ENCODE results near the gene THY1.

DNA sequence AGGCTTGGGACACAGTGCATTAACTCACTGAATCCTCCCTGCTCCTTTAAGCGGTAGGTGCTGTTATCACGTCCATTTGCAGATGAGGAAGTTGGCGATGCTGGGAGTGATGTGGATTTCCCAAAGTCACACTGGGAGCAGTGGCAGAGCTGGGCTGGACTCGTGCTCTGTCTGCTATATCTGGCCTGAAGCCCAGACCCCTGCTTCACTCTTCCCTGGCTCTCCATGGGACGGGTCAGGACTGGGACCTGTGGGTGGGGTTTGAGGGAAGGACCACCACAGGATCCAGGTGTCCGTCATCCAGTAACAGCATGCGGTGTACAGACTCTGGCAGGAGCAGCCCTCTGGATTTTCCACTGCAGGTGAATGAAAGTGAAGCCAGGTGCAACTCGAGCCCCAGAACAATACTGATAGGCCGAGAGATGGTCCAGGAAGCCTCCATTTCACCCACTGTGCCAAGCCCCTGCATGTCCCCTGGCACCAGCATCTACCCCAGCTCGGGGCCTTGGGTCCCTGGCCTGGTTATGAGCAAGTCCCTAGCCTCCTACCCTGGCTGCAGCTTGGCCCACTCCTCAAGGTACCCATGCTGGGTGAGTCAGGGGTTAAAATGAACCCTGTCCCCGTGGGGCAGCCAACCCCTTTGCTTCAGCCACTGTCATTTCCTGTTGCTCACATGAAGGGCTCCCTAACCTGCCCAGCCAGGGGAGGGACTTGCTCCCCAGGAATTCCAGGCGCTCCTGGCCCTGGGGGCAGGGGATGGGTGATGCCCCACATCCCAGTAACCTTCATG is 45.7 kb downstream of the THY1 start:
- TF ChIP-seq RAD21 (IDR thresholded peaks at IDR 0.05; ENCODE audit: low read depth) (no peak), TCF7L2 (IDR thresholded peaks at IDR 0.05; ENCODE audit: borderline replicate concordance, extremely low read depth, insufficient read depth, insufficient read length) (no peak), ZFX (IDR thresholded peaks at IDR 0.05) (no peak), POLR2A (IDR thresholded peaks at IDR 0.05; ENCODE audit: borderline replicate concordance, extremely low read depth, insufficient read depth, insufficient read length) (no peak), MAX (IDR thresholded peaks at IDR 0.05) (no peak), CBX3 (IDR thresholded peaks at IDR 0.05; ENCODE audit: low read depth) (no peak), YY1 (IDR thresholded peaks at IDR 0.05; ENCODE audit: extremely low read depth, insufficient replicate concordance, low read depth, low read length) (no peak), EZH2 (IDR thresholded peaks at IDR 0.05) (no peak), ATF3 (IDR thresholded peaks at IDR 0.05) (no peak)
- TF ChIP-seq, protein P1, sequence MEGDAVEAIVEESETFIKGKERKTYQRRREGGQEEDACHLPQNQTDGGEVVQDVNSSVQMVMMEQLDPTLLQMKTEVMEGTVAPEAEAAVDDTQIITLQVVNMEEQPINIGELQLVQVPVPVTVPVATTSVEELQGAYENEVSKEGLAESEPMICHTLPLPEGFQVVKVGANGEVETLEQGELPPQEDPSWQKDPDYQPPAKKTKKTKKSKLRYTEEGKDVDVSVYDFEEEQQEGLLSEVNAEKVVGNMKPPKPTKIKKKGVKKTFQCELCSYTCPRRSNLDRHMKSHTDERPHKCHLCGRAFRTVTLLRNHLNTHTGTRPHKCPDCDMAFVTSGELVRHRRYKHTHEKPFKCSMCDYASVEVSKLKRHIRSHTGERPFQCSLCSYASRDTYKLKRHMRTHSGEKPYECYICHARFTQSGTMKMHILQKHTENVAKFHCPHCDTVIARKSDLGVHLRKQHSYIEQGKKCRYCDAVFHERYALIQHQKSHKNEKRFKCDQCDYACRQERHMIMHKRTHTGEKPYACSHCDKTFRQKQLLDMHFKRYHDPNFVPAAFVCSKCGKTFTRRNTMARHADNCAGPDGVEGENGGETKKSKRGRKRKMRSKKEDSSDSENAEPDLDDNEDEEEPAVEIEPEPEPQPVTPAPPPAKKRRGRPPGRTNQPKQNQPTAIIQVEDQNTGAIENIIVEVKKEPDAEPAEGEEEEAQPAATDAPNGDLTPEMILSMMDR (IDR thresholded peaks at IDR 0.05 in 2 of 3, conservative IDR thresholded peaks at IDR 0.05 in 1 of 3; ENCODE audit: borderline replicate concordance in 1 of 3, insufficient read depth in 1 of 3, low read depth in 2 of 3, low read length in 2 of 3): no peak
